ENCODE data around the gene TARBP1.
"Not testable (repeated sequence)": the region's sequence is repeated elsewhere in the genome, so short reads cannot be mapped to it uniquely, and the experiment has no call there.

Gene TARBP1

DNA sequence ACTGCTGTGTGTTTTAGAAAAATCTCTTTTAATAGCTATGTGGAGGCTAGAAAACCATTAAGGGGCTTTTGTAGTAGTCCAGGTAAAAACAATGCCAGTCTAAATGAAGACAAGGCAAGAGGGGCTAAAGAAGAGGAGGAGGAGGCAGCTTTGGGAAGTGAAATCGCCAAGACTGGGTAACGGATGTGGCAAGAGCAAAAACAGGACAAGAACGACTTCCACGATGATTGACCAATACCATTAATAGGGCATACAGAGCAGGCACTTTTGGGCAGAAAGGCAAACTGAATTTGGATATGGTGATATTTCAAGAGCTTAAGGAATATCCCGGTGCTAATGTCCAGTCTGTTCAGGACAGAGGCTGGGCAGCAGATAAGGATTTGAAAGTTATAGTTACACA lies 83.7 kb downstream of the TARBP1 start:
- DNase-seq (ENCODE audit: low read depth), result no peak

DNA sequence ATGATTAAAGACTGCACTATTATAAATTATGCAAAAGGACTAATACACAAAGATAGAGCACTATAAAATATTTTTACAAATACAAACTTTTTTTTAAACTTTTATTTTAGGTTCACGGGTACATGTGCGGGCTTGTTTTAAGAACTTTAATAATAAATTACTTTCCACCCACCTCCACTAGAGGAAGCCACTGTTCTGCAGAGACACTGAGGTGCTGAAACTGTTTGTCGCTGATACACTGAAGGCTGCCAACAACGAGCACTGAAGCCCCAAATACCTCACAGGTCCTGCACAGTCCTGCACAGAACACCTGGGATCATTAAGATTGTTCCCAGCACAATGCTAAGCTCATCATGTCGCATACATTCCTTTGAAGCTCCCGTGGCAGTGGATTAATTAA lies 85.8 kb downstream of the TARBP1 start:
- DNase-seq (ENCODE audit: low read depth), result no peak

DNA sequence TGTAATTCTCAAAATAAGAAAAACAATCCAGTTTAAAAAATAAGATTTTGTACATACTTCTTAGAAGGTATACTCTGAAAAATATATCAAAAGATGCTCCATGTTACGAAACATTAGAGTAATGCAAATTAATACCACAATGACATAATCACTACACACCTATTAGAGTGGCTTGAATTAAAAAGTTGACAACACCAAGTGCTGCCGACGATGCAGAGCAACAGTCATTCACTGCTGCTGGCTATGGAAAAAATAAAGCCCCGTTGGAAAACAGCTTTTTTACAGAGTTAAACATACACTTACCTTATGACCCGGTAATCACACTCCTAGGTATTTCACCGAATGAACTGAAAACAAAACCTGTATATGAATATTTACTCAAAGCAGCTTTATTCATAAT lies 90.9 kb downstream of the TARBP1 start:
- DNase-seq (ENCODE audit: low read depth), result no peak

DNA sequence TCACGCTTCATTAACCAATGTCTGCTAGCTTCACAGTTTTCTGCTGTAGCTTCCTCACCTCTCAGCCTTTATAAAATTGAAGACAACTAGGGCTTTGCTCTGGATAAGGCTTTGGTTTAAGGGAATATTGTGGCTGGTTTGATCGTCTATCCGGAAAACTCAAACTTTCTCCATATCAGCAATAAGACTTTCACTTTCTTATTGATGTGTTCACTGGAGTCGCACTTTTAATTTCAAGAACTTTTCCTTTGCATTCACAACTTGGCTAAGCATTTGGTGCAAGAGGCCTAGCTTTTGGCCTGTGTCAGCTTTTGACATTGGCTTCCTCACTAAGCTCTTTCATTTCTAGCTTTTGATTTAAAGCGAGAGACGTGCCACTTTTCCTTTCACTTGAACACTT lies 92.9 kb downstream of the TARBP1 start:
- no peak for DNase-seq (ENCODE audit: low read depth)

DNA sequence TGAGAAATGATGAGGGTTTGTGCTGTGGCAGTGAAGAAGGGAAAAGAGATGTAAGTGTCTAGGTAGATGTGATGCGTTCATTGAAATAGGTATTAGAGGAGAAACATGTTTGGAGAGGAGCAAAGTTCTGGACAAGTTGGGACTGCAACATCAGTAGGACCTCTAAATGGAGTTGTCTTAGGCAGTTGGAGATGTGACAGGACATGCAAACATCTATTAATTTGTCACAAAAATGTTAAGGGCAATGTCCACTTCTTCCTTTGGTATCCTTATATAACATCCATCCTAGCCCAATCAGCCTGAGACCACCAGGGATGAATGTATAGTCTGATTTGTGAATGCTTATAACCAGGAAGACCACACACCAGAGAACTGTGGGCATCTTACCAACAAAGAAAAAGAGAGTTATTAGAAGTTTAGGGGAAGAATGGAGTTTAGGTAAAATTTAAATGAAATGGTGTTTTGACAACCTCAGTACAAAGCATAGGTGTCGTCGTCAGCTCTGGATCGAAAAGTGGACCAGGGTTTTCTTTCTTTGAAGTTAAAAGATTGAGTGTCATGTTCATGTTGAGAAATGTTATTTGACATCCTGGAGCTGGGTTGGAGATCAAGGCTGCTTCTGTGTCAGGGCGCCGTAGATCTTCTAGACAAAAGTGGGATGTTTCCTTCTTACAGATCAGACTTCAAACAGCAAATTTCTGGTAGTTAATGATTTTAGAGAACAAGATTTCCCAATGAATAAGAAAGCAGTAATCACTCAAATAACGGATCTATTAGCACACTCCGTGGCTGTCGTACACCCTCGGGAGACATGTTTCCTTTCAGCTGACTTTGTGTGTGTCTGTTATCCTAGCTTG lies 97.1 kb downstream of the TARBP1 start:
- DNase-seq (ENCODE audit: low read depth), result no peak

DNA sequence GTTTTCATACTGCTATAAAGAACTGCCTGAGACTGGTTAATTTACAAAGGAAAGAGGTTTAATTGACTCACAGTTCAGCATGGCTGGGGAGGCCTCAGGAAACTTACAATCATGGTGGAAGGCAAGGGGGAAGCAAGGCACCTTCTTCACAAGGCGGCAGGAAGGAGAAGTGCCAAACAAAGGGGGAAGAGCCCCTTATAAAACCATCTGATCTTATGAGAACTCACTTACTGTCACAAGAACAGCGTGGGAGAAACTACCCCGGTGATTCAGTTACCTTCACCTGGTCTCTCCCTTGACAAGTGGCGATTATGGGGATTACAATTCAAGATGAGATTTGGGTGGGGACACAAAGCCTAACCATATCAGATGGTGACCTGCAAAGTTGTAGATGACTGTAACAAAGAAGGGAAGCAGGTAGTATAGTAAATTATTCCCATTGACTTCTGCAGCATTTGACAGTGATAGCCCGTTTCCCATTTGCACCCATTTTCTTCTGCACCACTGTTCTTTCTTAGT lies 99.3 kb downstream of the TARBP1 start:
- DNase-seq (ENCODE audit: low read depth), result not testable (repeated sequence)

DNA sequence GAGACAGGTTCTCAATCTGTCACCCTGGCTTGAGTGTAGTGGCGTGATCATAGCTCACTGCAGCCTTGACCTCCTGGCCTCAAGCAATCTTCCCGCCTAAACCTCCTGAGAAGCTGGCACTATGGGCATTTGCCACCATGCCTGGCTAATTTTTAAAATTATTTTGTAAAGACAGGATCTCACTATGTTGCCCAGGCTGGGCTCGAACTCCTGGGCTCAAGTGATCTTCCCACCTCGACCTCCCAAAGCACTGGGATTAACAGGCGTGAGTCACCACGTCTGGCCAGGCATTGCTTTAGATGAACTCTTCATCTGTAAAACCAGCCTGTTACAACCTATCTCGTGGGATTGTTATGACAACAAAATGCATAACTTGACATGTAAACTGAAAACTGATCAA lies 103.3 kb downstream of the TARBP1 start:
- DNase-seq (ENCODE audit: low read depth), result no peak

DNA sequence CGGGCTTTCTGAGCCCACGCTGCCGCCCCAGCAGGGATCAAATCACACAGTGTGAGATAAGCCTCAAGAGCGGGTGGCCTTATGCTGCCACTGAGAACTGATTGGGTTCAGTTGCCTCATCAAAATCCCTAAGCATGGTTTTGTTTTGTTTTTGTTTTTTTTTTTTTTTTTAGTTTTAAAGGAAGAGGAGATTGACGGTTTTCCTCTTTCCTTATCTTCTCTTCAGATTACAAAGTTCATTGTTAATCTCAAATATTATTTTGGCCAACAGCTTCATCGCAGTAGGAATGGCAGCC lies 105.1 kb downstream of the TARBP1 start:
- no peak for DNase-seq (ENCODE audit: low read depth)

DNA sequence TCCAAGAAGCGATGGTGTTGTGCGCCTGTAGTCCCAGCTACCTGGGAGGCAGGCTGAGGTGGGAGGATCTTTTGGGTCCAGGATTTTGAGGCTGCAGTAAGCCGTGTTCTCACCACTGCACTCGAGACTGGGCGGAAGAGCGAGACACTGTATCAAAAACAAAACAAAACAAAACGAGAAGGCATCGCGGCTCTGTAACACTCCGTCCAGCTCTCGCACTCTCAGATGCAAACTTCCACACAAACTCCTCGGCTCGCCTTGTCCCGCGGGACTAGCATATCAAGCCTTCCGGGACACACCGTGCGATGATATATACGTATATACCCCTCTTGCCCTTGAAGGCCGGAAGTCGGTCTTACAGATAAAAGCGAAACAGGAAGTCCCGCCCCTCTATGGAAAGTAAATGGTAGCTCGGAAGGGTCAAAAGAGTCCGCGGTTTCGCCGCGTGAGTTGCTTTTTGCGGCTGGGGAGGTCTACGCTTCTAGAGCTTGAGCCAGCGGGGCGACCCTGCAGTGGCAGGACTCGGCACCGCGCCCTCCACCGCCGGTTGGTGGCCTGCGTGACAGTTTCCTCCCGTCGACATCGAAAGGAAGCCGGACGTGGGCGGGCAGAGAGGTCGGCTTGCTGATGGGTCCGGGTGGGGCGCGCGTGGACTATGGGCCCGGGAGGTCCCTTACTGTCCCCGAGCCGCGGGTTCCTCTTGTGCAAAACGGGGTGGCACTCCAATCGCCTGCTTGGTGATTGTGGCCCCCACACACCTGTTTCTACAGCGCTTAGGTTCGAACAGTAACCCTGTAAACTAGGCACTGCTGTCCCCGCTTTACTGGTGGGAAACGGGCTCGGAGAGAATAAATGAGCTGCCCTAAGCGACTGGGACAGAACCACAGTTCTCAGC lies 105.7 kb downstream of the TARBP1 start, which contains the start of gene COA6:
Gene COA6 (plus strand): TSS at position 393 of the 895 bp plus-strand sequence. CDS start 11 bp downstream, at position 404.
- peak; percentile 87 for DNase-seq (ENCODE audit: low read depth)

DNA sequence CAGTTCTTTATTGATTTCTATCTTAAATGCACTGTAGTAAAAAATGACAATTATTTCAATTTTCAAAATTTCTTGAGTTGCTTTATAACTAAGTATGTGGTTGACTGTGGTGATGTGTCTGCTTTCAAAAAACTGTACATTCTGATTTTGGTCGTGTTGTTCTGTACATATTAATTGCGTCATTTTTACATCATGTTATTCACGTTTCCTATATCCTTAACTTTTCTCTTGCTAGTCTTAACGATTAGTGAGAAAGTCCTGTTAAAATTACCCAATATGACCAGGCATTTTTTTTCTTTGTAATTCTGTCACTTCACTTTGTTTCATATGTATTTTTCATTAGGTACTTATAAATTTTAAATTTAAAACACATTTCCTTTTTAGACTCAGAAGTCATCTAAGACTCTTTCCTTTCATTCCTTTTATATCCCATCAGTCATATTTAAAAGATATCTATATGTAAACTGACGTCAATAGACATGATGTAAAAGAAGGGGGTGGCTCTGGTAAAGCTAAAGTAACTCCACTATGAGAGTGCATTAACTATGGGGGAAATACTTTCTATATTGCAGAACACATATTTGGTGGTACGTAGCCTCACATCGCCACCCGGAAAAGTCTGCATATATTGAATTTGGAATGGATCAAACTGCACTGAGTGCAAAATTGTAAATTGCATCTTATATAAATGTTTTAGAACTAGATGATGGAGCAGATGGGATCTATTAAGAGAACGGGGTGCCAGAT lies 106.8 kb downstream of the TARBP1 start:
- DNase-seq (ENCODE audit: low read depth), result no peak

DNA sequence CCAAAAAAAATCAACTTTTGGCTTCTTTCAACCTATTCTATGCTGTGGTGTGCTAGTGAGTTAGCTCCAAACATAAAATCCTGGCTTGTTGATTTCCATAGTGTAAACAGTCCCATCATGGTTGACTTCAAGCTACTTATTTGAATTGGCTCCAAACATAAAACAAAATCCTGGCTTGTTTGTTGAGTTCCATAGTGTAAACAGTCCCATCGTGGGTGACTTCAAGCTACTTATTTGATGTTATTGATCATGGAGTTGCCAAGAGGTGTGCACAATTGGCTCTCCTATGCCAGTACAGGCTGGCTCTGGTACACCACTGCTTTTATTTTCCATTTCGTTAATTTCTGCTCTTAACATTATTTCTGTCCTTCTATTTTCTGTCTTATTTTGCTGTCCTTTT lies 107.6 kb downstream of the TARBP1 start:
- no peak for DNase-seq (ENCODE audit: low read depth)

DNA sequence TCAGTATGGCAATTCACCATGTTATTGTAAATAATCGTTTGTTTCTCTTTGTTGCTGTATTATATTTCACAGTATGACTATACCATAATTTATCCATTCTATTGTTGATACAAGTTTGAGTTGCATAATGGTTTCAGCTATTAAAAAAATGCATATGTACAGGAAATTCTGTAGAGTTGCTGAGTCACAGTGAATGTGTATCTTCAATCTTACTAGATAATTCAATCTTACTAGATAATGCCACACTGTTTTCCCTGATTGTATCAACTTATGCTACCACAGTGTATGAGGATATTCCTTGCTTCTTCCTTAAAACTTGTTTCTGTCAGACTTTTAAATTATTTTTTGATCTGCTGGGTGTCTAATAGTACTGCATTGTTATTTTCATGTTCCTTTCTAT lies 109.2 kb downstream of the TARBP1 start:
- DNase-seq (ENCODE audit: low read depth), result no peak

DNA sequence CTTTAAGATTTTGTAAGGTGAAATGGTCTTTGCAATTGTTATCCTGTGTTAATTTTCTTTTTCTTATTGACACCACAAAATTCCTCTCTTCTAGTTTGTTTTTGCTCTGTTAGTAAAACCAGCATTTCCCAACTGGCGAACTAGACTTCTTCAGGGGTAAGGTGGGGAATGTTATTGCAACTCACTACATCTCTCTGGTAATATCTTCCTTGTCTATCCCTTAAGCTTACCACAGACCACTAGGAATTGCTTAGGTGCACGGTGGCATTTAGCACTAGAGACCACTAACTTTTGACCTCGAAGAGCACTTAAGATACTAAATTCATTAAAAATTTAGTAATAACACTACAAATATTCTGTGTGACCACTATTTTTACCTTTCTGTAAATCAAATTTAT lies 109.9 kb downstream of the TARBP1 start:
- no peak for DNase-seq (ENCODE audit: low read depth)

DNA sequence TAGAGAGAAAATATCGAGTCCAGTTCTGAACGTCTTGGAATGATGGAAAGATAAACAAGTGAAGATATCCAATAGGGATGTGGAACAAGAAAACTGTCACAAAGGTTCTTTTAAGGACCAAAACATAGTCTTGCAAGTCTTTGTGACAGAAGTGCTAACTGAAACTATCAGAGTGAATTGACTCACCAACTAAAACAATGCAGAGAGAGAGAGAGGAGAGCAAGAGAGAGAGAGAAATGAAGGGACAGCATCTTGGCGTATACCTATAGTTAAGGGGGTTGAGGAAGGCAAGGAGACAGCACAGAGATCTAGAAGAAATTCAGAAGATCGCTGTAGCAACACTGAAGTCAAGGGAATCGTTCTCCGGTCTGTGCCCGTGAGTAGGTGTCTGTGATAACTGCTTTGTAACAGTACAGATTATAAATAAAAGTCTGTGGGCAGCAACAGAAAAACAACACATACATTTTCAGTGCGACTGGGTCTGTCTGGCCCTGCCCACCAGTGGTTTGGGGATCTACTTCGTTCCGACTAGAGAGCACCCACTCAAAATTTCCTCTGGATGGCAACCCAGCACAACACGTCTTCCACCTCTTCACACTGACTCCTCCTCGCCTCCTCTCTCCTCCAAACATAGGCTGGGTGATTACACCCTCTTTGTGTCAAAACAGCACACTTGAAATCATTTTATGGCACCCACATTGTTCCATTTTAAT lies 110.5 kb downstream of the TARBP1 start:
- no peak for DNase-seq (ENCODE audit: low read depth)

DNA sequence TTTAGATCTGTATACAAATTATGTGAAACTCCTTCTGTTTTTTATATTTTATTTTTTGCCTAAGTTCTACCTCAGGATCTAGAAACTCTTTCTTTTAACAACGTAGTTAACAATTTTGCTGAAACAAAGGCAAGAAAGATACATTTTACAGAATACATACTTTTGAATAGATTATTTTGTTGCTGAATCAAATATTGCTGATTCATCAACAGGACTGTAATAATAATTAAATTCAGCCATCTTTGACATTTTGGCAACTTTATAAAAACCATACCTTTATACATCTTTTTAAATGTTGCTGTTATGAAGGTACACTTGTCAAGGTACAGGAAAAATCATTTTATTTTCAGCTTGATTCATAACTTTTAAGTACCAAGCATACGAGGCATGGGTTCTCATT lies 116.4 kb downstream of the TARBP1 start:
- no peak for DNase-seq (ENCODE audit: low read depth)

DNA sequence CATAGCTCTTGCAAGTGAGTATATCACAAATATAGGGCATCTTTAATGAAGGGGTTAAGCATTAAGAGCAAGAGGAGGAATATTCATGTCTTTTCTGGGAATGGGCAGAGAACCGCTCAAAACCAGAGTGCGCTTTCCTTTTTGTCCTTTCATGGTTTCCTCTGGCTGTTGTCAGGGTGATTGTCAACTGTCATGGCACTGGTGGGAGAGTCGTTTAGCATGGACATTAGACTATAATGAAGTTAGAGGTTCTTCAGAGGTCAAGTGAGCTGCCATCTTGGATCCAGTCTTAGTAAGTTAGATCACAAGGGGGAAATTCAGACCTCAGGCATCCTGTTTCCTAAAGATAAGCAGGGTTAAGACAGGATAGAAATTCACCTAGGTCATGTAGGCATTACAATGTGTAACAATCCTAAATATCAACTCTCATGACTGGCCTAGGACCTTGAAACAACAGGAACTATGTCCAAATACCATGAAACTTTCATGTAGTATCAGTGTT lies 117.8 kb downstream of the TARBP1 start:
- DNase-seq (ENCODE audit: low read depth), result no peak

DNA sequence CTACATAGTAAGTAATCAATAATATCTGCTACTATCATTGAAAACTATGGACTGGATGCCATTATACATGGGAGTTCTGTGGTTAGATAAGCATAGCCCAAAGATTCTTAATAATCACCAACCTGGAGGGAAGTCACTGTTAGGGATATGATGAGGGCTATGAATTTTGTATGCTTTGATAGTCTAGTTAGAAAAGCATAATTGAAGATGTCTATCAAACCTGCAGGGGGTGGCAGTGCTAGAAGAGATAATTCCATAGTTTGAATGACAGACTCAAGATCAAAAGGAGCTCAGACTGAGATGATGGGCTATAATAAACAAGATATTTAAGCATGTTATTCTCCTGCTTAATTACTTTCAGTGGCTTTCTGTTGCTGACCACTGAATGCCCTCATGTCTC lies 121.1 kb downstream of the TARBP1 start:
- no peak for DNase-seq (ENCODE audit: low read depth)

DNA sequence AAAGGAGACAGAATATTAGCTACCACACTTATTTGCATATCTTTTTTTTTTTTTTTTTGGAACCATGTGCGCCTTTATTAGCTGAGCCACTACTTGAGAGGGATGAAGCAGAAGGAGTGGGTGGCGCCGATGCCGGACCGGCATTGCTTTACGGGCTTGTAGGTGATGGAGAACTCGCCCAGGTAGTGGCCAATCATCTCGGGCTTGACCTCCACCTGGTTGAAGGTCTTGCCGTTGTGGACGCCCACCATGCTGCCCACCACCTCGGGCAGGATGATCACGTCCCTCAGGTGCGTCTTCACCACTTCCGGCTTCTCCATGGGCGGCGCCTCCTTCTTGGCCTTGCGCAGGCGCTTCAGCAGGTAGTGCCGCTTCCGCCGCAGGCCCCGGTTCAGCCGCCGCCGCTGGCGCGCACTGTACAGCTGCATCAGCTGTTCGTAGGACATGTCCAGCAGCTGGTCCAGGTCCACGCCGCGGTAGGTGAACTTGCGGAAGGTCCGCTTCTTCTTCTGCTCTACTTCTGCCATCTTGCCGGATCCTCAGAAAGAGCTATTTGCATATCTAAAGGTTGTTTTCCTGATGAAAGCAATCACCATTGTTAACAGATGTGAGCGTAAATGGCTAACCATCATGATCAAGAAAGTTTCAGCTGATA lies 122.2 kb downstream of the TARBP1 start:
- not testable (repeated sequence) for DNase-seq (ENCODE audit: low read depth)

DNA sequence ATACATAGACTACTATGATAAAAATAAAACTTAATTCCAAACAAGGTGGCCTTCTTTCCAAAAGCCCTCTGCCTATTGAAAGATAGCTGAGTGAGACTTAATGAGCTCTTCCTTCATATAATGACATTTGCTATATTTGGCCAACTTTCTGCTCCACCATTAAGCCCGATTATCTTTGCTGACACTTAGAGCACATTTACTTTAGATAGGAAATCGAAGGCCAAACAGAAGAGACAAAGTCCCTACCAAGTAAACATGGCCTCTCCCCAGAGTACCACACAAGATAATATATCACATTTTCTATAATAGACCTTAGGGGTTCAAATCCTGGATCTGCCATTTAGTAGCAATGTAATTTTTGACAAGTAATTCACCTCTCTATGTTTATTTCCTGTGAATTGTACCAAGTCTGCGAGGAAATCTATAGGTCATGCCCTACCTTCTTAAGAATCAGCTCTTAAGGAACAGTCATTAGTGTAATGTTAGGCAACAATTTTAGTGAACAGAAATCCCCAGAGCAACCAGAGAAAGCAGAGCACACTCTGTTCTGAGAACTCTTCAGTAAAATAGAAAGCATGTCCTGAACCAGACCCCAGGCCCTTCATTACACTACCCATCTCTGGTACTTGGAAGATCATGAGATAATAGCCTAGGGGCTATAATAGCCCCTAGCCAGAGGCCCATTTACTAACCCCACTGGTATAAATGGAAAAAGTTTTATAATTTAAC lies 123.0 kb downstream of the TARBP1 start:
- no peak for DNase-seq (ENCODE audit: low read depth)

DNA sequence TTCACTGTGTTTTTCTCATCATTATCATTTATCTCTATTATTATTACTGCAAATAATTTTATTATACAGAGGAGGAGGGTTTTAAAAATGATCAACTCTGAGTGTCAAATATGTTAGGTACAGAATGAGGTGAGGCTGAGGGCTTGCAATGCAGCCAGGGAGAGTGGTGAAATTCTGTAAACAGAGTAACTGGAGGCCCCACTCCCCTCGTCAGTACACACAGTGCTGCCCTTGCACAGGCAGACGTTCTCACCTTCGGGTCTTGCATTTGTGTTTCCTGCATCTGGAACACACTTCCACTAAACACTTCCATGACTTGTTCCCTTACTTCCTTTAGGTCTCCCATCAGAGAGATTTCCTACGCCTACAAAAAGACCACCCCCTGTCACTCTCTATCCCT lies 130.0 kb downstream of the TARBP1 start:
- no peak for DNase-seq (ENCODE audit: low read depth)

All from stimulated activated CD8-positive, alpha-beta memory T cell treated with anti-CD3 and anti-CD28 coated beads, Interleukin-4, amount 100 ng/mL, for 24 hours (primary cell).